Right lobe of liver (tissue), 6 donors: ENCODE measurements around the gene SRI. TPM values are rescaled to one million over a fixed set of nuclear protein-coding genes. Genes with fewer than 3 reads are reported as not detected.

Experiments
- ATAC-seq, 4 donors: fragments of 200-7000 bp; cut with Tn5 transposase; one replicate each; pipeline ENCODE4 v1.9.1; 2020; ENCODE audit warnings: mild to moderate bottlenecking in 4 of 4, moderate library complexity in 4 of 4
- DNase-seq, 3 donors: peaks; one replicate each; pipeline ENCODE4 v3.0.0-alpha.2; 2020
- H3K27ac ChIP-seq, 3 donors: fragments of 200-600 bp; one replicate each; pipeline ENCODE4 v1.8.0; 2022
- H3K27me3 ChIP-seq, 2 donors: fragments of 200-600 bp; one replicate each; pipeline ENCODE4 v1.8.0; 2022
- H3K36me3 ChIP-seq, 4 donors: fragments of 200-600 bp; sonication (generic) in 1 of 4; one replicate each; pipeline versions ENCODE4 v1.5.1 to v1.8.0; 2017 to 2022; ENCODE audit warnings: control low read depth in 1 of 4
- H3K4me1 ChIP-seq, 4 donors: fragments of 200-600 bp; sonication (generic) in 1 of 4; one replicate each; pipeline versions ENCODE4 v1.5.1 to v1.8.0; 2017 to 2022; ENCODE audit warnings: control low read depth in 1 of 4
- H3K4me3 ChIP-seq, 3 donors: fragments of 200-600 bp; one replicate each; pipeline ENCODE4 v1.8.0; 2022
- H3K9me3 ChIP-seq, 4 donors: fragments of 200-600 bp; sonication (generic) in 1 of 4; one replicate each; pipeline versions ENCODE4 v1.5.1 to v1.8.0; 2017 to 2022; ENCODE audit warnings: control low read depth in 1 of 4
- CTCF ChIP-seq, 4 donors: fragments of 200-600 bp in 3 of 4; fragments of 450-650 bp in 1 of 4; IDR thresholded peaks; one replicate each; pipeline versions ENCODE4 v1.5.1 to v1.8.0; 2016 to 2022; ENCODE audit warnings: antibody characterized with exemption in 4 of 4, mild to moderate bottlenecking in 2 of 4
- POLR2A ChIP-seq: fragments of 450-650 bp; IDR thresholded peaks from one replicate; pipeline ENCODE4 v1.6.1; 2017; ENCODE audit warnings: antibody characterized with exemption, mild to moderate bottlenecking
- WGBS: methylation state at CpG from one replicate; pipeline ENCODE4 v1.1.6; 2018; ENCODE audit warnings: low coverage, low lambda C conversion rate; ENCODE audit not compliant: insufficient coverage; ENCODE audit errors: missing lambda C conversion rate; 5-methylcytosine and 5-hydroxymethylcytosine counted together
- intact Hi-C, 2 donors: fragments of 100-400 bp; cut with DNase I; formaldehyde crosslinking; loops; one replicate each; pipeline versions ENCODE4 v1.11.2 to v1.14.1; 2022
- total RNA-seq, 6 experiments: library from RNA; depleted of rRNA in 2 of 6; stranded (reverse); fragments of >200 nt in 2 of 6; fragmentation: NEBNext Ultra II Directional in 3 of 6; extraction: Animal tissue kit (Norgen Biotek cat#: 25700) in 3 of 6; gene quantifications; one replicate each; pipeline versions ENCODE4 v1.1.0 to v1.2.4, GENCODE V29; 2016 to 2023
- donor health status: DM: no; HTN: yes; CAD: no.
- donor health status: DM: no; HTN: no; CAD: no.
- donor health status: DM: no; HTN: no; CAD: no.
- donor health status: DM: no; HTN: yes; CAD: no.
- donor health status: DM: no; HTN: yes; CAD: no.

Gene SRI
- total RNA-seq, 6 experiments from 2014 or later, result 12.5 to 41.3 (median 23.3) TPM

- ATAC-seq, result no peak
- intact Hi-C loops, result no loop called here
Observed at GRCh38 chr7:88201305-88201704, 18.5 kb downstream of the SRI start.

GRCh38 chr7:88200789-88201188 lies 19.0 kb downstream of the SRI start:
- no peaks in the 10 kb centered on the region for H3K27me3 ChIP-seq
- WGBS, result 82% methylated on average over 3 of the region's 4 CpGs
- H3K27ac ChIP-seq, result no peak overlapping the region
- no peak for DNase-seq
- intact Hi-C loops, result no loop called here
- no peak overlapping the region for H3K4me3 ChIP-seq
- no peak for TF ChIP-seq CTCF (IDR thresholded peaks at IDR 0.05)
- TF ChIP-seq POLR2A, result no peak
- peaks cover 0 to 17% (median 0%) of the 10 kb centered on the region in 4 donors for H3K36me3 ChIP-seq
- no peak for ATAC-seq
- no peaks in the 10 kb centered on the region for H3K4me1 ChIP-seq
- H3K9me3 ChIP-seq, result no peaks in the 10 kb centered on the region

More at GRCh38 chr7:88201305-88201704, 18.5 kb downstream of the SRI start:
- H3K4me3 ChIP-seq, result no peak overlapping the region
- H3K9me3 ChIP-seq, result no peaks in the 10 kb centered on the region
- no peak overlapping the region for H3K27ac ChIP-seq
- DNase-seq, result no peak
- no peaks in the 10 kb centered on the region for H3K4me1 ChIP-seq
- no peaks in the 10 kb centered on the region for H3K27me3 ChIP-seq
- TF ChIP-seq POLR2A (no peak), CTCF (IDR thresholded peaks at IDR 0.05) (no peak)
- H3K36me3 ChIP-seq, result peaks cover 0 to 22% (median under 1%) of the 10 kb centered on the region in 4 donors

GRCh38 chr7:88200261-88200660 lies 19.6 kb downstream of the SRI start:
- no peak for TF ChIP-seq CTCF (IDR thresholded peaks at IDR 0.05)
- no peak for TF ChIP-seq POLR2A
- Histone ChIP-seq H3K36me3 (peaks cover 0 to 15% (median 0%) of the 10 kb centered on the region in 4 donors), H3K9me3 (no peaks in the 10 kb centered on the region), H3K27me3 (no peaks in the 10 kb centered on the region), H3K4me3 (no peak overlapping the region), H3K4me1 (no peaks in the 10 kb centered on the region), H3K27ac (no peak overlapping the region)
- intact Hi-C loops, result no loop called here
- whole genome bisulfite sequencing, result 91% methylated on average over 3 of the region's 3 CpGs
- ATAC-seq (no peak), DNase-seq (no peak)

- DNase-seq, result no peak
- ATAC-seq, result no peak
- Histone ChIP-seq H3K9me3 (no peaks in the 10 kb centered on the region), H3K27ac (no peak overlapping the region), H3K27me3 (no peaks in the 10 kb centered on the region), H3K4me1 (no peaks in the 10 kb centered on the region), H3K36me3 (no peaks in the 10 kb centered on the region), H3K4me3 (no peak overlapping the region)
- TF ChIP-seq POLR2A, result no peak
- TF ChIP-seq CTCF (IDR thresholded peaks at IDR 0.05), result no peak
- WGBS, result 68% methylated on average over 3 of the region's 3 CpGs
- intact Hi-C loops, result no loop called here
Observed at GRCh38 chr7:88191911-88192310, 27.9 kb downstream of the SRI start.

GRCh38 chr7:88185650-88186049 lies 34.2 kb downstream of the SRI start:
- no peak for TF ChIP-seq POLR2A
- no peak for TF ChIP-seq CTCF (IDR thresholded peaks at IDR 0.05)
- no peaks in the 10 kb centered on the region for H3K36me3 ChIP-seq
- ATAC-seq (no peak), DNase-seq (no peak)
- intact Hi-C loops, result no loop called here
- H3K27ac ChIP-seq, result no peak overlapping the region
- H3K4me1 ChIP-seq, result no peaks in the 10 kb centered on the region
- no peak overlapping the region for H3K4me3 ChIP-seq
- no peaks in the 10 kb centered on the region for H3K27me3 ChIP-seq
- no peaks in the 10 kb centered on the region for H3K9me3 ChIP-seq
